ENCODE data around the gene CCDC169.

DNA sequence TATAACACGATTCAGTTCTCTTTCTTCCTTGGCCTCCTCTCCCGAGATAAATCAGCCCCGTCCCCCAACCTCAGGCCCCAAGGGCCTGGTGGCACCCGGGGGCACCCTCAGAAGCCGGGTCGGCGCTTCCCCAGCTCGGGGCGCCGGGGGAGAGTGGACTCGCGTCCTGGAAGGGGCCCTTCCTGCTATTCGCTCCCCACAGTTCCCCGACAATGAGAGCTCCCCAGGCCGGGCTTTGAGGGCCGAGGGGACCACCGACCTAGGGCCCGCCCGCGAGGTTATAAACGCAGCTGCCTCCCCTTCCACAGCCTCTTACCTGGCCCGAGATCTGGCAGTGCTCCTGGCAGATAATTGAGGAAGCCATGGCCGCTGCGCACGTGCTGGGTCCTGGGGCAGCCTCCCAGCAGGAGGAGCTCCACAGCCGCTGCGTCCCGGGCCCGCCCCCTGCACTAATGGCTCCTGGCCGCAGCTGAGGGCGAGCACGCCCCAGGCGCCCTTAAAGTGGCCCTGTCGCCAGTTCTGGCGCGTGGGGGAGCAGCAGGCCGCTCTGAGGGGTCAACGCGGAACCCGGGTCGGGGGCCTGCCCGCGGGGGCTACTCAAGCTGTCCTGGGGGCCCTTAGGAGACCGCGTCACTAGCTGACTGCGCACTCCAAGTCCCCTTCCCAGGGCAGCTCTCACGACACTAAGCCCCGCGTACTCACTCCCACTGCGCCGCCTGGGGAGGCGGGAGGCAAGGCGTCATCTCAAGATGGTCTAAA is 83.3 kb downstream of the CCDC169 start, which contains the start of gene SOHLH2:
- TF ChIP-seq ZNF274 (IDR thresholded peaks at IDR 0.05; ENCODE audit: low read depth, low read length) (no peak), YY1 (IDR thresholded peaks at IDR 0.05; ENCODE audit: insufficient read depth, insufficient read length) (no peak), SUZ12 (IDR thresholded peaks at IDR 0.05; ENCODE audit: extremely low read depth, insufficient read depth, insufficient read length) (no peak)
